Colonic mucosa (tissue), 4 donors: ENCODE measurements around the gene SPOPL. TPM values are rescaled to one million over a fixed set of nuclear protein-coding genes. Genes with fewer than 3 reads are reported as not detected.

Experiments used
- DNase-seq: peaks from one replicate; pipeline ENCODE4 v3.0.0-alpha.2; 2020
- H3K27ac ChIP-seq: fragments of 200-600 bp; one replicate; pipeline ENCODE4 v1.8.0; 2021
- H3K27me3 ChIP-seq: fragments of 200-600 bp; one replicate; pipeline ENCODE4 v1.8.0; 2021
- H3K36me3 ChIP-seq: fragments of 200-600 bp; one replicate; pipeline ENCODE4 v1.8.0; 2021
- H3K4me1 ChIP-seq: fragments of 200-600 bp; one replicate; pipeline ENCODE4 v1.8.0; 2021; ENCODE audit warnings: mild to moderate bottlenecking
- H3K4me3 ChIP-seq: fragments of 200-600 bp; one replicate; pipeline ENCODE4 v1.8.0; 2021
- H3K9ac ChIP-seq, 2 donors: one replicate each; pipeline ENCODE4 v1.7.0; 2013; ENCODE audit warnings: control low read depth in 2 of 2, low read depth in 2 of 2, low read length in 2 of 2
- H3K9me3 ChIP-seq: fragments of 200-600 bp; one replicate; pipeline ENCODE4 v1.8.0; 2021
- CTCF ChIP-seq: fragments of 200-600 bp; IDR thresholded peaks from one replicate; pipeline ENCODE4 v1.8.0; 2022; ENCODE audit warnings: antibody characterized with exemption, mild to moderate bottlenecking
- intact Hi-C: fragments of 100-400 bp; cut with DNase I; formaldehyde crosslinking; loops from one replicate; pipeline ENCODE4 v1.14.1; 2022
- total RNA-seq, 2 donors: library from RNA; stranded (reverse); fragmentation: NEBNext Ultra II Directional in 1 of 2; extraction: Animal tissue kit (Norgen Biotek cat#: 25700) in 1 of 2; gene quantifications; one replicate each; pipeline ENCODE4 v1.2.1, GENCODE V29; 2021
- donor health status: healthy.
- donor health status: DM: no; HTN: no; CAD: no.
- donor health status: DM: no; HTN: no; CAD: no.

SPOPL gene
- total RNA-seq, 2 donors from 2014 or later, result 23.5 to 38.0 TPM

- Histone ChIP-seq H3K4me3 (no peak overlapping the region), H3K27me3 (no peaks in the 10 kb centered on the region), H3K36me3 (no peaks in the 10 kb centered on the region), H3K4me1 (no peaks in the 10 kb centered on the region), H3K9ac (no peak overlapping the region), H3K9me3 (no peaks in the 10 kb centered on the region), H3K27ac (no peak overlapping the region)
- DNase-seq, result no peak
- intact Hi-C loops, result no loop called here
- TF ChIP-seq CTCF, result no peak
Observed at GRCh38 chr2:138548796-138549195, 47.2 kb downstream of the SPOPL start.

GRCh38 chr2:138550172-138550571, 48.6 kb downstream of the SPOPL start:
- DNase-seq, result no peak
- Histone ChIP-seq H3K9me3 (no peaks in the 10 kb centered on the region), H3K36me3 (no peaks in the 10 kb centered on the region), H3K27ac (no peak overlapping the region), H3K4me3 (no peak overlapping the region), H3K9ac (no peak overlapping the region), H3K27me3 (no peaks in the 10 kb centered on the region), H3K4me1 (no peaks in the 10 kb centered on the region)
- no peak for TF ChIP-seq CTCF
- intact Hi-C loops, result no loop called here

- no peaks in the 10 kb centered on the region for H3K36me3 ChIP-seq
- intact Hi-C loops, result no loop called here
- H3K27ac ChIP-seq, result no peak overlapping the region
- no peak for TF ChIP-seq CTCF
- DNase-seq, result no peak
- no peak overlapping the region for H3K9ac ChIP-seq
- H3K9me3 ChIP-seq, result no peaks in the 10 kb centered on the region
- H3K4me1 ChIP-seq, result no peaks in the 10 kb centered on the region
- no peak overlapping the region for H3K4me3 ChIP-seq
- H3K27me3 ChIP-seq, result no peaks in the 10 kb centered on the region
Observed at GRCh38 chr2:138550670-138551287, 49.2 kb downstream of the SPOPL start.

- TF ChIP-seq CTCF, result no peak
- no peaks in the 10 kb centered on the region for H3K36me3 ChIP-seq
Observed at GRCh38 chr2:138554123-138554522, 52.6 kb downstream of the SPOPL start.

GRCh38 chr2:138559641-138560040, 58.1 kb downstream of the SPOPL start:
- Histone ChIP-seq H3K36me3 (no peaks in the 10 kb centered on the region), H3K9me3 (no peaks in the 10 kb centered on the region), H3K27me3 (no peaks in the 10 kb centered on the region), H3K4me1 (no peaks in the 10 kb centered on the region), H3K4me3 (no peak overlapping the region), H3K27ac (no peak overlapping the region), H3K9ac (no peak overlapping the region)
- TF ChIP-seq CTCF, result no peak
- DNase-seq, result no peak
- intact Hi-C loops, result no loop called here

More at GRCh38 chr2:138554123-138554522, 52.6 kb downstream of the SPOPL start:
- no peaks in the 10 kb centered on the region for H3K9me3 ChIP-seq
- intact Hi-C loops, result no loop called here
- no peak for DNase-seq
- H3K4me3 ChIP-seq, result no peak overlapping the region
- H3K27me3 ChIP-seq, result no peaks in the 10 kb centered on the region
- no peak overlapping the region for H3K27ac ChIP-seq
- no peak overlapping the region for H3K9ac ChIP-seq
- H3K4me1 ChIP-seq, result no peaks in the 10 kb centered on the region
